CD14-positive monocyte (primary cell): Measurements from ENCODE around the gene CLECL1. TPM values are rescaled to one million over a fixed set of nuclear protein-coding genes. Genes with fewer than 3 reads are reported as not detected.
A peak's percentile ranks its signal among the peaks of the same experiment; 100 is the strongest.
"Not testable (repeated sequence)": the region's sequence is repeated elsewhere in the genome, so short reads cannot be mapped to it uniquely, and the experiment has no call there.

ENCODE experiments used
- DNase-seq, 3 donors: peaks; one replicate each; pipeline ENCODE4 v3.0.0-alpha.2; 2011 to 2022
- H2AFZ ChIP-seq: 2 replicates; pipeline ENCODE4 v1.6.0; 2012; ENCODE audit warnings: mild to moderate bottlenecking, low read depth, low read length, inconsistent platforms; ENCODE audit not compliant: insufficient read depth, poor library complexity, severe bottlenecking
- H3K27ac ChIP-seq, 2 donors: 1 replicate in 1 of 2; 2 replicates in 1 of 2; pipeline ENCODE4 v1.5.1; 2012 to 2013; ENCODE audit warnings: low read length in 2 of 2, control low read depth in 1 of 2, inconsistent platforms in 1 of 2, low read depth in 1 of 2, mild to moderate bottlenecking in 1 of 2
- H3K27me3 ChIP-seq, 2 donors: one replicate each; pipeline versions ENCODE4 v1.6.0 to v1.6.1; 2011 to 2013; ENCODE audit warnings: low read length in 2 of 2; ENCODE audit not compliant: control insufficient read depth in 2 of 2, insufficient read depth in 2 of 2
- H3K36me3 ChIP-seq, 2 donors: replicated peaks in 1 of 2; 1 replicate in 1 of 2; 2 replicates in 1 of 2; pipeline versions ENCODE4 v1.5.1 to v1.6.1; 2012 to 2013; ENCODE audit warnings: low read length in 2 of 2, control low read depth in 1 of 2, inconsistent platforms in 1 of 2, mild to moderate bottlenecking in 1 of 2; ENCODE audit not compliant: insufficient read depth in 2 of 2, control insufficient read depth in 1 of 2
- H3K4me1 ChIP-seq, 2 donors: 1 replicate in 1 of 2; 2 replicates in 1 of 2; pipeline versions ENCODE4 v1.5.1 to v1.6.1; 2012 to 2013; ENCODE audit warnings: low read length in 2 of 2, control low read depth in 1 of 2, inconsistent platforms in 1 of 2, mild to moderate bottlenecking in 1 of 2, moderate library complexity in 1 of 2; ENCODE audit not compliant: insufficient read depth in 2 of 2, control insufficient read depth in 1 of 2
- H3K4me2 ChIP-seq: replicated peaks from 2 replicates; pipeline ENCODE3; 2012; ENCODE audit warnings: low read length, moderate library complexity, mild to moderate bottlenecking; ENCODE audit not compliant: poor library complexity, severe bottlenecking; ENCODE audit errors: extremely low read depth
- H3K4me3 ChIP-seq, 3 experiments: fragments of 200-600 bp in 1 of 3; sonication (generic) in 1 of 3; replicated peaks in 1 of 3; 1 replicate in 2 of 3; 2 replicates in 1 of 3; pipeline ENCODE4 v1.5.1; 2011 to 2013; ENCODE audit warnings: low read length in 3 of 3, mild to moderate bottlenecking in 3 of 3, control low read depth in 2 of 3, low read depth in 2 of 3, inconsistent platforms in 1 of 3, moderate library complexity in 1 of 3
- H3K79me2 ChIP-seq: 2 replicates; pipeline ENCODE4 v1.6.0; 2012; ENCODE audit warnings: mild to moderate bottlenecking, control low read depth, inconsistent platforms, low read length, moderate library complexity; ENCODE audit not compliant: insufficient read depth
- H3K9ac ChIP-seq: 2 replicates; pipeline ENCODE4 v1.6.0; 2017; ENCODE audit warnings: low read length, mild to moderate bottlenecking; ENCODE audit not compliant: insufficient read depth, poor library complexity, severe bottlenecking
- H3K9me3 ChIP-seq, 2 donors: replicated peaks in 1 of 2; 1 replicate in 1 of 2; 2 replicates in 1 of 2; pipeline versions ENCODE4 v1.5.1 to v1.6.1; 2012 to 2013; ENCODE audit warnings: low read length in 2 of 2, control low read depth in 1 of 2; ENCODE audit not compliant: control insufficient read depth in 1 of 2, insufficient read depth in 1 of 2
- H4K20me1 ChIP-seq: 2 replicates; pipeline ENCODE4 v1.6.0; 2012; ENCODE audit warnings: mild to moderate bottlenecking, low read length, control low read depth, moderate library complexity; ENCODE audit not compliant: insufficient read depth
- H3K27ac Mint-ChIP-seq, 7 donors: one replicate each; pipeline ENCODE4 v1.8.0; 2020; ENCODE audit warnings: mild to moderate bottlenecking in 7 of 7, mixed read lengths in 7 of 7, moderate library complexity in 6 of 7, inconsistent platforms in 2 of 7
- H3K27me3 Mint-ChIP-seq, 3 donors: one replicate each; pipeline ENCODE4 v1.8.0; 2021 to 2022; ENCODE audit warnings: low read depth in 3 of 3, mild to moderate bottlenecking in 3 of 3, mixed read lengths in 3 of 3, moderate library complexity in 3 of 3, inconsistent platforms in 1 of 3
- H3K36me3 Mint-ChIP-seq, 2 donors: one replicate each; pipeline ENCODE4 v1.8.0; 2020; ENCODE audit warnings: mixed read lengths in 2 of 2, inconsistent platforms in 1 of 2, mild to moderate bottlenecking in 1 of 2
- H3K4me1 Mint-ChIP-seq: one replicate; pipeline ENCODE4 v1.8.0; 2020; ENCODE audit warnings: mild to moderate bottlenecking, mixed read lengths
- H3K4me3 Mint-ChIP-seq, 2 donors: one replicate each; pipeline ENCODE4 v1.8.0; 2020; ENCODE audit warnings: mild to moderate bottlenecking in 2 of 2, mixed read lengths in 2 of 2, moderate library complexity in 1 of 2
- H3K9me3 Mint-ChIP-seq, 7 donors: one replicate each; pipeline ENCODE4 v1.8.0; 2020 to 2022; ENCODE audit warnings: mixed read lengths in 7 of 7, mild to moderate bottlenecking in 6 of 7, moderate library complexity in 6 of 7, inconsistent platforms in 2 of 7
- WGBS: methylation state at CpG from one replicate; pipeline ENCODE4 v1.1.5; 2013; ENCODE audit warnings: missing lambda C conversion rate; ENCODE audit not compliant: insufficient coverage; 5-methylcytosine and 5-hydroxymethylcytosine counted together
- intact Hi-C, 2 donors: fragments of 100-400 bp; cut with micrococcal nuclease; formaldehyde crosslinking; loops; one replicate each; pipeline versions ENCODE4 v1.15.0 to v1.15.1; 2023
- polyA plus RNA-seq, 3 donors: library from polyadenylated mRNA; depleted of rRNA in 1 of 3; unstranded in 2 of 3; stranded (reverse) in 1 of 3; fragments of 300-500 nt in 2 of 3; fragments of >200 nt in 1 of 3; fragmentation: Illumina TruSeq in 2 of 3; gene quantifications; 1 replicate in 2 of 3; 2 replicates in 1 of 3; pipeline ENCODE4 v1.2.3, GENCODE V29; 2012 to 2021
- TF ChIP-seq, protein P1 (sequence below): fragments of 200-600 bp; IDR thresholded peaks from one replicate; pipeline ENCODE4 v1.8.0; 2022; ENCODE audit warnings: antibody characterized with exemption, mild to moderate bottlenecking

Gene CLECL1
- polyA plus RNA-seq, 3 donors, result 7.6 to 20.6 (median 11.4) TPM

DNA sequence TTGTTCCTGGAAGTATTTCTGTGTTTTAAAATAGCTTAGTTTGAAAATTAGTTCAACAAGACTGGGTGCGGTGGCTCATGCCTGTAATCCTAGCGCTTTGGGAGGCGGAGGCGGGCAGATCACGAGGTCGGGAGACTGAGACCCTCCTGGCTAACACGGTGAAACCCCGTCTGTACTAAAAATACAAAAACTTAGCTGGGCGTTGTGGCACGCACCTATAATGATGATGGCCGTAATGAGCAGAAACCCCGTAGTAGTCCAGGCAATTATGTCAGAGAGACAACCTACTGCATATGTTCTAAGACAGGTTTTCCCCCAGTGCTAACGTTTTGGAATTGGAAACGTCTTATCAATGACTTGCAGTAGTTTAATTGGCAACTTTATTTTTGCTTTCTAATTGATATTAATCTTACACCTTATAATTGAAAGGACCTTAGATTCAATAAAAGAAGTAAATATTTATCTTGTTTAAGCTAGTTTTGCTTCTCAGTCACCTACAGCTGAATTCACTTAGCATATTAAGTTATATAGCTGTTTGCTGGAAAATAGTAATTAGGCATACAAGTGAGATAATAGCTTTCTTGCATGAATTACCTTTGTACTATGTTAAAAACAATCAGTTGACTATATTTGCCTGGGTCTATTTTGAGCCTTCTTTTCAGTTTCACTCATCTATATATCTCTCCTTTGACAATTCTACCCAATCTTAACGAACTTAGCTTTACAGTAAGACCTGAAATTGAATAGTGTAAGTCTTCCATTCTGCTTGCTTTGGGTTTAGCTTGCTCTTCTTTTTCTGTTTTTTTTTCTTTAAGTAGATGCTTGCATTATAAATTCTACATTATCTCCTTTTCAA lies 15.6 kb downstream of the CLECL1 start:
- peaks cover 29% of the 10 kb centered on the region for H3K4me1 Mint-ChIP-seq

DNA sequence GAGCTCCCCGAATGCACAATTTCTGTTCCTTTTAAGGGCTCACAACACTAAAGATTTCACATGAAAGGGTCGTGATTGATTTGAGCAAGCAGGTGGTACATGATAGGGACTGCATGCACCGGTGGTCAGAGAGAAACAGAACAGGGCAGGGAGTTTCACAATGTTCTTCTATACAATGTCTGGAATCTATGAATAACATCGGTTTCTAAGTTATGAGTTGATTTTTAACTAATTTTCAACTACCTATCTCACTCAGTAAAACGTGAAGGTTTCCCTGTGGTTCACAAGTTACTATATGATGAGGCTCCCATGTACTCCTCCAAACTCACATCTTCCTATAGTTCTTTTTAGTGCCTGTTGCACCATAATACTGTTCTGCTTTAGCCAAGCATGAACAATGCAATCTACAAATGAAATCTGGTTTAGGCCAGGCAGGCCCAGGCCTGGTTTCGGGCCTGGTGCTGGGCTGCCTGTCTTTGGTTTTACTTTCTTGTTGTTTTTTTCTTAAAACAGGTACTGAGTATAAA lies 19.8 kb downstream of the CLECL1 start:
- not testable (repeated sequence) for DNase-seq, H3K4me2 ChIP-seq, H3K27me3 ChIP-seq, H3K27me3 Mint-ChIP-seq, H3K27ac ChIP-seq, H3K9me3 Mint-ChIP-seq, H3K4me3 Mint-ChIP-seq, H3K36me3 Mint-ChIP-seq, H3K4me1 Mint-ChIP-seq, H4K20me1 ChIP-seq, H3K79me2 ChIP-seq, H3K9ac ChIP-seq, H3K9me3 ChIP-seq, H3K4me3 ChIP-seq, H3K36me3 ChIP-seq, H3K4me1 ChIP-seq, H2AFZ ChIP-seq
- WGBS, result no CpG with 5 or more reads among the region's 6 CpGs
- intact Hi-C loops, result loop anchor here in 1 of 2 donors (5.0 kb wide), 1 partner anchor 61 kb away; no protein-coding TSS in a partner anchor
- peak overlapping the region in 3 of 7 donors; percentile 23 to 70 (median 32) for H3K27ac Mint-ChIP-seq

More for the DNA sequence above, 15.6 kb downstream of the CLECL1 start:
- TF ChIP-seq, protein P1, sequence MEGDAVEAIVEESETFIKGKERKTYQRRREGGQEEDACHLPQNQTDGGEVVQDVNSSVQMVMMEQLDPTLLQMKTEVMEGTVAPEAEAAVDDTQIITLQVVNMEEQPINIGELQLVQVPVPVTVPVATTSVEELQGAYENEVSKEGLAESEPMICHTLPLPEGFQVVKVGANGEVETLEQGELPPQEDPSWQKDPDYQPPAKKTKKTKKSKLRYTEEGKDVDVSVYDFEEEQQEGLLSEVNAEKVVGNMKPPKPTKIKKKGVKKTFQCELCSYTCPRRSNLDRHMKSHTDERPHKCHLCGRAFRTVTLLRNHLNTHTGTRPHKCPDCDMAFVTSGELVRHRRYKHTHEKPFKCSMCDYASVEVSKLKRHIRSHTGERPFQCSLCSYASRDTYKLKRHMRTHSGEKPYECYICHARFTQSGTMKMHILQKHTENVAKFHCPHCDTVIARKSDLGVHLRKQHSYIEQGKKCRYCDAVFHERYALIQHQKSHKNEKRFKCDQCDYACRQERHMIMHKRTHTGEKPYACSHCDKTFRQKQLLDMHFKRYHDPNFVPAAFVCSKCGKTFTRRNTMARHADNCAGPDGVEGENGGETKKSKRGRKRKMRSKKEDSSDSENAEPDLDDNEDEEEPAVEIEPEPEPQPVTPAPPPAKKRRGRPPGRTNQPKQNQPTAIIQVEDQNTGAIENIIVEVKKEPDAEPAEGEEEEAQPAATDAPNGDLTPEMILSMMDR, result no peak
- no peak overlapping the region for H3K27ac ChIP-seq
- no peaks in the 10 kb centered on the region for H3K79me2 ChIP-seq
- no peak overlapping the region for H3K4me2 ChIP-seq
- peaks cover 16 to 25% of the 10 kb centered on the region in 2 donors for H3K4me1 ChIP-seq
- H3K9me3 ChIP-seq, result no peaks in the 10 kb centered on the region
- no peaks in the 10 kb centered on the region for H3K9me3 Mint-ChIP-seq
- intact Hi-C loops, result no loop called here
- no peaks in the 10 kb centered on the region for H3K27me3 Mint-ChIP-seq
- H3K36me3 Mint-ChIP-seq, result peaks cover 2 to 6% of the 10 kb centered on the region in 2 donors
- no peak overlapping the region for H3K27ac Mint-ChIP-seq
- no peak overlapping the region for H2AFZ ChIP-seq
- DNase-seq, result no peak
- H3K27me3 ChIP-seq, result no peaks in the 10 kb centered on the region
- H4K20me1 ChIP-seq, result no peaks in the 10 kb centered on the region
- no peak overlapping the region for H3K4me3 Mint-ChIP-seq
- 95% methylated on average over 12 of the region's 15 CpGs for WGBS
- no peaks in the 10 kb centered on the region for H3K36me3 ChIP-seq
- no peak overlapping the region for H3K4me3 ChIP-seq
- no peak overlapping the region for H3K9ac ChIP-seq
